NCI-H146 treated with DMSO at 0.1 percent for 48 hours (cell line): Measurements from ENCODE around the gene LRRC4.
A peak's percentile ranks its signal among the peaks of the same experiment; 100 is the strongest.

ENCODE experiments used
- DNase-seq: peaks from one replicate; lab custom pipeline; 2025; ENCODE audit not compliant: unreplicated experiment; lab: John Stamatoyannopoulos, UW

The LRRC4 gene

GRCh38 chr7:128008141-128008540 lies 23.1 kb downstream of the LRRC4 start:
- DNase-seq: no peak

- no peak for DNase-seq
Observed at GRCh38 chr7:128007303-128007680, 23.9 kb downstream of the LRRC4 start.

- DNase-seq: no peak
Observed at GRCh38 chr7:128006550-128007302, 24.5 kb downstream of the LRRC4 start.

GRCh38 chr7:128005759-128006159 lies 25.5 kb downstream of the LRRC4 start:
- no peak for DNase-seq

GRCh38 chr7:128005117-128005516 lies 26.1 kb downstream of the LRRC4 start:
- no peak for DNase-seq

- no peak for DNase-seq
Observed at GRCh38 chr7:128004623-128005022, 26.6 kb downstream of the LRRC4 start.

- no peak for DNase-seq
Observed at GRCh38 chr7:128003787-128004186, 27.4 kb downstream of the LRRC4 start.

GRCh38 chr7:128003167-128003566 lies 28.1 kb downstream of the LRRC4 start:
- DNase-seq: no peak

- no peak for DNase-seq
Observed at GRCh38 chr7:128000854-128001265, 30.4 kb downstream of the LRRC4 start.

- no peak for DNase-seq
Observed at GRCh38 chr7:128000048-128000447, 31.2 kb downstream of the LRRC4 start.

- DNase-seq: no peak
Observed at GRCh38 chr7:127998671-127999070, 32.6 kb downstream of the LRRC4 start.

GRCh38 chr7:127997226-127997922 lies 33.9 kb downstream of the LRRC4 start:
- DNase-seq: no peak

- no peak for DNase-seq
Observed at GRCh38 chr7:127996253-127997071, 34.8 kb downstream of the LRRC4 start.

GRCh38 chr7:127995881-127996215 lies 35.4 kb downstream of the LRRC4 start:
- DNase-seq: no peak

- DNase-seq: no peak
Observed at GRCh38 chr7:127995156-127995880, 35.9 kb downstream of the LRRC4 start.

- no peak for DNase-seq
Observed at GRCh38 chr7:127993987-127994386, 37.2 kb downstream of the LRRC4 start.

GRCh38 chr7:127993317-127993716 lies 37.9 kb downstream of the LRRC4 start:
- DNase-seq: no peak

- no peak for DNase-seq
Observed at GRCh38 chr7:127988751-127989150, 42.5 kb downstream of the LRRC4 start.

GRCh38 chr7:127986581-127987521 lies 44.4 kb downstream of the LRRC4 start:
- no peak for DNase-seq

- DNase-seq: peak; percentile 26
Observed at GRCh38 chr7:127983804-127984332, 47.4 kb downstream of the LRRC4 start.
